Measurements from ENCODE around the gene KCNC1.

The KCNC1 gene

GRCh38 chr11:17699147-17700114 is 35.1 kb upstream of the KCNC1 start:
- H3K4me3 ChIP-seq (ENCODE audit: low read depth, low read length): no peak overlapping the region
- no peak for TF ChIP-seq CTCF (IDR thresholded peaks at IDR 0.05; ENCODE audit: low read depth, low read length)
- DNase-seq (ENCODE audit: low read depth, low spot score): no peak
- in situ Hi-C loops (cut with HindIII; ENCODE audit: low sequenced_read_pairs): no loop called here

DNA sequence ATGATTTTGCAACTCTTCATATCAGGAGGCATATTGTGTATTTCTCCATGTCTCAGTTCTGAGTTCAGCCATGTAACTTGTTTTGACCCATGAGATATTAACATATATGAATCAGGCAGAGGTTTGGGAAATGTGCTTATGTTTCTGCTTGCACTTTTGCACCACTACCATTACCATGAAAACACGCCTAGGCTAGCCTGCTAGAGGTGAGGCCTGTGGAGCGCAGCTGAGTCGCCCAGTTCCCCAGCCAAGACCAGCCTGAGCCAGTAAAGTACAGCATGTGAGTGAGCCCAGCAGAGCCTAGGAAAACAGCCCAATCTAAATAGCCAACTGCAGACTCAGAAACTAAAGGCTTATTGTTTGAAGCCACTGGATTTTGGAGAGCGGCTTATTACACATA is 33.6 kb upstream of the KCNC1 start:
- in situ Hi-C loops (cut with HindIII; ENCODE audit: low sequenced_read_pairs): no loop called here
- DNase-seq (ENCODE audit: low read depth, low spot score): no peak
- TF ChIP-seq CTCF (IDR thresholded peaks at IDR 0.05; ENCODE audit: low read depth, low read length): no peak
- H3K4me3 ChIP-seq (ENCODE audit: low read depth, low read length): no peak overlapping the region

DNA sequence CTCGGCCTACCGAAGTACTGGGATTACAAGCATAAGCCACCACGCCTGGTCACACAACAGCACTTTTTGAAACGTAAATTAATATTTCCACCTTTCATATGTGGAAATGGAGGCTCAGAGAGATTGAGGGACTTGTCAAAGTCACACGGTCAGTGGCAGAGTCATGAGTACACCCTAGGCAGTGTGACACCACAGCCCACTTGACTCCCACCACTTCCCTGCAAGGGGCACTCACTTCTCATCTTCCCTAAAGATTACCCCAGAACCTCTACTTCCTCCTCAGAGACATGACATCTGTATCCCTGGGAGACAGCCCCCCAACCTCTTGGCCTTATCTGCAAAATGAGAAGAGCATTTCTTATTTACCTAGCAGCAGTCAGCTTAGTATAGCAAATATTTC is 31.7 kb upstream of the KCNC1 start:
- no peak overlapping the region for H3K4me3 ChIP-seq (ENCODE audit: low read depth, low read length)
- TF ChIP-seq CTCF (IDR thresholded peaks at IDR 0.05; ENCODE audit: low read depth, low read length): no peak
- no peak for DNase-seq (ENCODE audit: low read depth, low spot score)
- in situ Hi-C loops (cut with HindIII; ENCODE audit: low sequenced_read_pairs): no loop called here

- in situ Hi-C loops (cut with HindIII; ENCODE audit: low sequenced_read_pairs): no loop called here
- no peak overlapping the region for H3K4me3 ChIP-seq (ENCODE audit: low read depth, low read length)
- TF ChIP-seq CTCF (IDR thresholded peaks at IDR 0.05; ENCODE audit: low read depth, low read length): no peak
- DNase-seq (ENCODE audit: low read depth, low spot score): no peak
These were observed 30.6 kb upstream of the KCNC1 start for GRCh38 chr11:17703951-17704350.

- in situ Hi-C loops (cut with HindIII; ENCODE audit: low sequenced_read_pairs): no loop called here
- DNase-seq (ENCODE audit: low read depth, low spot score): no peak
- H3K4me3 ChIP-seq (ENCODE audit: low read depth, low read length): no peak overlapping the region
- TF ChIP-seq CTCF (IDR thresholded peaks at IDR 0.05; ENCODE audit: low read depth, low read length): no peak
These were observed 26.8 kb upstream of the KCNC1 start for GRCh38 chr11:17707830-17708229.

GRCh38 chr11:17711836-17712235 is 22.7 kb upstream of the KCNC1 start:
- H3K4me3 ChIP-seq (ENCODE audit: low read depth, low read length): no peak overlapping the region
- in situ Hi-C loops (cut with HindIII; ENCODE audit: low sequenced_read_pairs): no loop called here

More at GRCh38 chr11:17711836-17712235, 22.7 kb upstream of the KCNC1 start:
- no peak for TF ChIP-seq CTCF (IDR thresholded peaks at IDR 0.05; ENCODE audit: low read depth, low read length)
- DNase-seq (ENCODE audit: low read depth, low spot score): no peak

Measured in astrocyte of the spinal cord (primary cell).